HG03159 (cell line): ENCODE measurements around the gene SDHD.
"Not testable (repeated sequence)": the region's sequence is repeated elsewhere in the genome, so short reads cannot be mapped to it uniquely, and the experiment has no call there.

Experiments
- ATAC-seq: cut with Tn5 transposase; IDR thresholded peaks from one replicate; pipeline ENCODE4 v1.9.1; 2021; ENCODE audit warnings: mild to moderate bottlenecking, moderate library complexity; ENCODE audit not compliant: unreplicated experiment

SDHD gene

DNA sequence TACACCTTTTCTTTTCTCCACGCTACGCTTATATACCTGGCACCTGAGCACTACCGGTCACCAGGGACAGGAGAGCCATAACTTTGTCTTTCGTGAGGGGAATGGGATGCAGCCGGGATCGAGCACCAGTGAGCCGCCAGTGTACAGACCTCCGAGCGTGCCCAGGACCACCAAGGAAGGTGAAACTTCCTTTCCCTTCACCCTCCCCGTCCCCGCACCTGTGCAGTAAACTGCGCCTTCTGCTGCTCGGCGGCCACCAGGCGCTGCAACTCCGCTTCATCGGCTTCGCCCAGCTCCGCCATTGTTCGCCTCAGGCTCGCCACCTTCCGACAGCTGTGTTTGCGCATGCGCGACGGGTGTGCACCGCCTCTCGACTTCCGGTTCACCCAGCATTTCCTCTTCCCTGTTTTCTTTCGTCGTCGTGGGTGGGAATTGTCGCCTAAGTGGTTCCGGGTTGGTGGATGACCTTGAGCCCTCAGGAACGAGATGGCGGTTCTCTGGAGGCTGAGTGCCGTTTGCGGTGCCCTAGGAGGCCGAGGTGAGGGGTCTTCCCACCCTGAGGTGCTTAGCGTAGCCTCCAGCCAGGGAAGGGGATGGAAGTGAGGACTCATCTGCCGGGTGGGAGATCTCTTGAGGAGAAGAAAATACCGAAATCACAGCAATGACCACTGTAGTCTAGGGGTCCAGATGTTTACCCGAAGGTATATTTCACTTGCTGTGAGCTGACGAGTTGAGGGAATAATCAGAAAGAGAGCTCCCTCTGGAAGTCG, at the start of gene SDHD, which contains the start of gene TIMM8B:
Gene SDHD, plus strand, starts transcription at position 452 of the 770 bp plus-strand sequence. Its CDS starts 35 bp downstream, at position 487.
Gene TIMM8B, minus strand, starts transcription at position 335 of the 770 bp plus-strand sequence. Its CDS starts 33 bp downstream, at position 302.
- ATAC-seq: peak; percentile 91

DNA sequence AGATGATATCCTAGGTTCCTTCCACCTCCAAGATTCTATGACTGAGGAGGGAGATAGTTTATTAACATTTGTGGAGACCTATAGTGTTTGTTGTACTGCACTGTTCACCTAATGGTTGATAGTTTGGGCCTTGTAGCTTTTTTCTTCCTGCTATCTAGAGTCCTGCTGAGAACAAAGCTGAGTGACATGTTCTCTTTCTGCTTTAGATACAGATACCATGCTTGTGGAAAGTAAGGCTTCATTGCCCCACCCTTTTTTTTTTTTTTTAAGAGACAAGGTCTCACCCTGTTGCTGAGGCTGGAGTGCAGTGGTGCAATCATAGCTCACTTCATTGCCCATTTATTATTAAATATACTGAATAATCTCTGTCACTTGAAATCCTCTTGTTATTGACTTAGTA, 49.1 kb upstream of the SDHD start:
- ATAC-seq: no peak

DNA sequence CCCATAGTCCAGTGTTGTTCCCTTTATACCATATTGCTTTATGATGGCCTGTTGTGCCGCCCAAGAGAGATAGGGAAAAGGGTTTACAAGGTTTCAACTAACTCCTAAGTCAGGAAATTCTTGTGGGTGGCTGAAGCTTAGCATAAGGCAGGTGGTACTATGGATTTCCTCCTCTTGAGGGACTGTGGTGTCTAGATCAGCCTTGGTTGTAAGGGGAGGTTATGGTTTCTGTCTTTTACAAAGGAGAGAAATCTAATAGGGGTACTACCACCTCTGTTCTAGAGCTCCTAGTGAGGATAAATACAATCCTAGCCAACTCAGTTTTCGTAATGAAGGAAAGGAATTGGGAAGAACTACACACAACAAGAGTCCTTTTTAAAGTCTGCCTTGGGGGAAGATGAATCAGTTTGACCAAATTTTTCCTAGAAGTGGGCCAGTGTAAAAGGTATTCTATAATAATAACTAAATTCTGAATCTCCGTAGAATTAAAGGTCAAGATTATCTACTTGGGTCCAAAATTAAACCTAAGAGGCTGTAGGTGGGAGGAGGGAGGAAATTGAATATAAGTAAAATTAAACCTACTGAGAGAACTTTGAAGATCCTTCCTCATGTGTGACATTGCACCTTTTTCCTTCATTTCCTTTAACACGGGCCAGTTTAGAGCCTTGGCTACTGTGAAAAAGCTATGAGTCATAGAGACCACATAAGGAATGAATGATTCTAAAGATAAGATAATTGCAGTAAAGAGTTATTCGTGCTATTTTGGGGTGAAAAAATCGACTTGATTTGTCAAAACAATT, 44.3 kb upstream of the SDHD start:
- ATAC-seq: no peak

DNA sequence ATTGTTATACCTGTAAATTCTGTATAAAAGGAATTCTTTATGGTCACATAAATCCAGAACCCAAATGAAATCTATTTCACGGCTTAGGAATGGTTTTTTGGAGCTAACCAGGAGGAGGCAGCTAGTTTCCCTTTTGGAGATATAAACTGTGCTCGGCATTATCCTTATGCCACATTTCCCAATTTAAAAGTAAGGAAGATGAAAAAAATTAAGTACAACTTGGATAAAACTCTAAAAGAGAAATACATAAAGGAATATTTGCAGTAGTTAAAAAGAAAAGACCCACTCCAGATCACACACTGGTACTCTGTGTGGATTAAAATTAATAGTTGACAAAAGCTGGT, 43.7 kb upstream of the SDHD start:
- no peak for ATAC-seq

DNA sequence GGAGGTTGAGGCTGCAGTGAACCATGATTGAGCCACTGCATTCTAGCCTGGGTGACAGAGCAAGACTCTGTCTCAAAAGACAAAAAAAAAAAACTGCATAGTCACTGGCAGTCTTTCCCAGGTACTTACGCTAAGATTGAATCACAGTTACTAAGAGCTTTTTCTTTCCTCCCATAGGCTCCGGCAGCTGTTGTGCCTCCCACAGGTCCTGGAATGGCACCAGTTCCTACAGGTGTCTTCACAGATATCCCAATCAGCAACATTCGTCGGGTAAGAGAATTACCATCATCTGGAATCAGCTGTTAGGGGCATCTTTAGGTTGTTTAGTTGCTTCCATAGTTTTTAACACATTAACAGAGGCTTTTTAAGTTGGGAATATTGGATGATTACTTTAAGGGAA, 41.7 kb upstream of the SDHD start:
- ATAC-seq: no peak

DNA sequence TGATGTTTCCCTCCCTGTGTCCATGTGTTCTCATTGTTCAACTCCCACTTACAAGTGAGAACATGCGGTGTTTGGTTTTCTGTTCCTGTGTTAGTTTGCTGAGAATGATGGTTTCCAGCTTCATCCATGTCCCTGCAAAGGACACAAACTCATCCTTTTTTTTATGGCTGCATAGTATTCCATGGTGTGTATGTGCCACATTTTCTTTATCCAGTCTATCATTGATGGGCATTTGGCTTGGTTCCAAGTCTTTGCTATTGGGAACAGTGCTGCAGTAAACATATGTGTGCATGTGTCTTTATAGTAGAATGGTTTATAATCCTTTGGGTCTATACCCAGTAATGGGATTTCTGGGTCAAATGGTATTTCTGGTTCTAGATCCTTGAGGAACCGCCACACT, 40.0 kb upstream of the SDHD start:
- ATAC-seq: not testable (repeated sequence)

DNA sequence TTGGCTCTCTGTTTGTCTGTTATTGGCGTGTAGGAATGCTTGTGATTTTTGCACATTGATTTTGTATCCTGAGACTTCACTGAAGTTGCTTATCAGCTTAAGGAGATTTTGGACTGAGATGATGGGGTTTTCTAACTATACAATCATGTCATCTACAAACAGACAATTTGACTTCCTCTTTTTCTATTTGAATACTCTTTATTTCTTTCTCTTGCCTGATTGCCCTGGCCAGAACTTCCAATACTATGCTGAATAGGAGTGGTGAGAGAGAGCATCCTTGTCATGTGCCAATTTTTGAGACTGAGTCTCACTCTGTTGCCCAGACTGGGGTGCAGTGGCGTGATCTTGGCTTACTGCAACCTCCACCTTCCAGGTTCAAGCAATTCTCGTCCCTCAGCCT, 38.4 kb upstream of the SDHD start:
- ATAC-seq: not testable (repeated sequence)

DNA sequence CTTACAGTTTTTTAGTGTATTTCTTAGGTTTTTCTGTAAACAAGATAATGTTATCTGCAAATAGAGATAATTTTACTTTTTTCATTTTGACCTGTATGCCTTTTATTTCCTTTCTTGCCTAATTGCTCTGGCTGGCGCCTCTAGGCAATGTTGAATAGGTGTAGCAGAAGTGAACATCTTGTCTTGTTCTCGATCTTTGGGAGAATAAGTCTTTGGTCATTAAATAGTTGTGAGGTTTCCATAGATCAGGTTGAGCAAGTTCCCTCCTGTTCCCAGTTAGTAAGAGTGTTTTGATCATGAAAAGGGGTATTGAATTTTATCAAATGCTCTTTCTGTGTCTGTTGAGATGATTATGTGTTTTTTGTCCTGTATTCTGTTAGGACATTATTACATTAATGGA, 36.9 kb upstream of the SDHD start:
- ATAC-seq: no peak

DNA sequence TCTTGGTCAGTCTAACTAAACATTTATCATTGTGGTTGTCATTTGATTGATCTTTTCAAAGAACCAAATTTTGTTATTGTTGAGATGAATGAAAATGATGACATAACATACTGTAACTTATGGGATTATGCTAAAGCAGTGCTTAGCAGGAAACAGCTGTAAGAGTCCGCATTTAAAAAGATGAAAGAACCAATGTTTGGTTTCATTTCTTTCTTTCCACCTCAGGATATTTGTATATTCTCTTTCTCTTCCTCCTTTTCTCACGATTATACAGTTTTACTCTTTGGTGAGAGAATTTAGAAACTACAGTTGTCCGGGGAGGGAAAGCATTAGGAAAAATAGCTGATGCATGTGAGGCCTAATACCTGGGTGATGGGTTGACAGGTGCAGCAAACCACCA, 36.0 kb upstream of the SDHD start:
- peak; percentile 85 for ATAC-seq

DNA sequence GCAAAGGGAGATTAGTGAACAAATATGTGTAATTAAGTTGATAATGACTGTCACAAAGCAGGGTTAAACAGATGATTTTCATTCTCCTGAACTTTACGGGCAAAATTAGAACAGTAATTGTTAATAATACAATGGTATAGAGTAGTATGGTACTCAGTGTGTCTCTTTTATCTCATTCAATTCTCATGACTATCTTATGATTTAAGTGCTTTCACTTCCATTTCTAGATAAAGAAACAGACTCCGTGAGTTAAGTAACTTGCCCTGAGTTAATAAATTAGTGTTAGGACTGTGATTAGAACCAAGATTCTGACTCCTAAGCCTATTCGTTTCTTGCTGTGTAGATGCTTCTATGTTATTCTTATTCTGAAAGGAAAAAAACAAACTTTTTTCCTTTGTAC, 34.9 kb upstream of the SDHD start:
- ATAC-seq: no peak

DNA sequence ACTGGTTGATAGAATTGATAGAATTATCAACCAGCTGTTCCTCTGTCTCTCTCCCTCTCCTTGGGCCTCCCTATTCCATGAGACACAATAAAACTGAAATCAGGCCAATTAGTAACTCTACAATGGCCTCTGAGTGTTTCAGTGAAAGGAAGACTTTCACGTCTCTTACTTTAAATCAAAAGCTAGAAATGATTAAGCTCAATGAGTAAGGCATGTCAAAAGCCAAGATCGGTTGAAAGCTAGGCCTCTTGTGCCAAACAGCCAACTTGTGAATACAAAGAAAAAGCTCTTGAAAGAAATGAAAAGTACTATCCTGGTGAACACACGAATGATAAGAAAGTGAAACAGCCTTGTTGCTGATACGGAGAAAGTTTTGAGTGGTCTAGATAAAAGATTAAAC, 29.5 kb upstream of the SDHD start:
- ATAC-seq: no peak

DNA sequence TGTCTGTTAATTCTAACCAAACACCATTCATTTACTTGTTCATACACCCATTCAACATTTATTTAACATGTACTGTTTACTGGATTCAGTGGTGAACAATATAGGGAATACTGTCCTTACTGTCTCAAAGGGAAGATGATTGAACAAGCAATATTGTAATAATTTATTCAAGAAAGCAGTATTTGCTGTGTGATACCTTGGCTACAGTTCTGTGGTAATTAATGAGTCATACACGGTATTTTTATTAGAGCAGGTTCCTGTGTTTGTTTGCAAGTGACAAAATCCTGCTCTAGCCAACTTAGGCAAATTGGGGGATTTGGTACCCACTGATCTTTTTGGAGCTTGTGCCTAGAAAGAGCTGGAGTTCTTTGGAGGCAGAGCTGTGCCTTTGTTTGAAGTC, 28.6 kb upstream of the SDHD start:
- ATAC-seq: no peak

DNA sequence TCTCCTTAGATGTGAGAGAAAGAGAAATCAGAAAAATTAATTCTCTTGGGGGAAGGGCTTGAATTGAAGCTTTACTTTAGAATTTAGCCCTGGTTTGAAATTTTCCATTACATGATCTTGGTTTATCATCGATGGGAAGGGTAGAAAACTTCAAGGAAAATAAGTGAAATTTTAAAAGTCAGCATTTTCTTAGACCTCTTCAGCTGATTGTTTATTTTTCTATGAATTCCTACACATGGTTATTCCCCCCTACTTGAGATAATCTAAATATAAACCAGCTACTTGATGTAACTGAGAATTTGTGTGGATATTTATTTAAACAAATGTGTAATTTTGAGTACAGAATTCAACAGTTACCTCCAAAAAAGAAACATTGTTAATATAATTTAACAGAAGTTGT, 23.8 kb upstream of the SDHD start:
- ATAC-seq: no peak

DNA sequence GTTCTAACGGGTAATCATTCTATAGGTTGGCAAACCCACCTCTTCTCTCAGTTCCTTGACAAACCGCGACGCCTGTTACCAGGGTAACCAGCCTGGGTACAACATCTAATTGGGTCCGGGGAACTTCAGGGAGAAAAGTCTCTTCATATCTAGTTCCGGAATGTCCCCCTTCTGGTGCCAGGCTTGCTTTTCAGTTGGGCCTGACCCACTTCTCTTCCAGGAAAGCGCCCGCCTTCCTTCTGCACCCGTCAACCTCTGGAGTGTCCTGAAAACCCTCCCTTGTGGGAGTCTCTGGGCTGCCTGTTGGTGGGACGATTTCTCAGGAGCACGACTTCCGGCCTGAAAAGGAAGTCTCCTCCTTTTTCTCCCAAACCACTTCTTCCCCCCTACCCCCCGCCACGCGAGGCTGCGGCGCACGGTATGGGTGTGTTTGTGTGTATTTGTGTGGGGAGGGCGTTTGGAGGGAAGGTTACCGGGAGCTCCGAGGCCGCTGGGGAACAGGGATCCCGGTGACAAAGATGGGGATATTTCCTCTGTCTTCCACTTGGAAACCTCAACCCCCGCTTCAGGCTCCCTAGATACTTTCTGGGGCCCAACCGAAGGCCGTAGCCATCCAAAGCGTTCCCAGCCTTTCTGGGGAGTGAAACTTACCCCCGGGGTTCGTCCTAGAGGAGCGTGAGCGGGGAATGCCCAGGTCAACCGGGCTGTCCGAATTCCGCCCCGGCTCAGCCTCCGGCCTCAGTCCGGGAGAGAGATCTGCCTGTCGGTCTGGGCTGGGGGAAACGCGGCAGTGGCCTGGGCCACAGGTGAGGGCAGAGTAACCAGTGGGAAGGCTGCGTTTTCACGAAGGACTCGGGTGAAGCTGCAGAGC, 12.5 kb upstream of the SDHD start, which contains the start of the genes NKAPD1 and PIH1D2:
Gene NKAPD1, plus strand, starts transcription at position 359 of the 871 bp plus-strand sequence. CDS start 1,276 bp downstream, outside the sequence.
Gene PIH1D2, minus strand, starts transcription at position 77 of the 871 bp plus-strand sequence. CDS start 843 bp downstream, outside the sequence.
- ATAC-seq: peak; percentile 91

DNA sequence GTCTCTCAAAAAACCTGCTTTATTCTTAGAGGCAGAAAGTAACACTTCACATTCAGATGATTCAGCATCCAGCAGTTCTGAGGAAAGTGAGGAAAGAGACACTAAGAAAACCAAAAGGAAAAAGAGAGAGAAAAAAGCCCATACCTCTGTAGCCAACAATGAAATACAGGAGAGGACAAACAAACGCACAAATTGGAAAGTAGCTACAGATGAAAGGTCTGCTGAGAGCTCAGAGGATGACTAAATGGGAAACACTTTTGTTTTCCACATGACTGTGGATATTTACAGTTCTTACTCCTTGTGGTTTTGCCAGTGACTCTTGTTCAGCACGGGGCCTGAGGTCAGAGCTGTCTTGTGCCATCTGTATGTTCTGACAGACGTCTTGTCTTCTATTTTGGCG, 3.9 kb upstream of the SDHD start:
- no peak for ATAC-seq

DNA sequence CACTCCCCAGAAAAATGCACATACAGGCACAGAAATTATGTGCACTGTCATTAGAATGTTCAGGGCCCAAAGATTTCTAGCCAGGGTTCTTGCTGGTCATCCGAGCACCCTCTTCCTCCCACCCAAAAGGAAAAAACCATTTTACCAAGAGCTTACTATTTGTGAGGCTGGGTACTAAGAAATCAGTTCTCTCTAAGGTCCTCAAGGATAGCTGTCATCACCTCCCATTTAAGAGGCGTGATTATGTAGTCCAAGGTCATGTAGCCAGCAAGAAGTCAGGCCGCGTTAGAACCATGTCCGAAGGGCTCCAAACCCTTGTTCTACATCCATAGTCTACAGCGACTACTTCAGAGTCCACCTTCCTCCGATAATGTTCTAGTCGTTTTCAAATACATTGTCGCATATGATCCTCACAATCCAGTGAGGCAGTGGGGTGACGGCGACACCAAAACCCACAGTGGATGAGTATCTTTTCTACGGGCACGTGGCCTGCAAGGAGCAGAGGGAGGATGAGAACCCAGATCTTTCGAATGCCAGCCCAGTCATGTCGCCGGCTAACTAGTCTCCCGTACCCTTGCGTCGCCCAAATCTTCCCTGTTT, 751 bp upstream of the SDHD start:
- ATAC-seq: peak; percentile 27

DNA sequence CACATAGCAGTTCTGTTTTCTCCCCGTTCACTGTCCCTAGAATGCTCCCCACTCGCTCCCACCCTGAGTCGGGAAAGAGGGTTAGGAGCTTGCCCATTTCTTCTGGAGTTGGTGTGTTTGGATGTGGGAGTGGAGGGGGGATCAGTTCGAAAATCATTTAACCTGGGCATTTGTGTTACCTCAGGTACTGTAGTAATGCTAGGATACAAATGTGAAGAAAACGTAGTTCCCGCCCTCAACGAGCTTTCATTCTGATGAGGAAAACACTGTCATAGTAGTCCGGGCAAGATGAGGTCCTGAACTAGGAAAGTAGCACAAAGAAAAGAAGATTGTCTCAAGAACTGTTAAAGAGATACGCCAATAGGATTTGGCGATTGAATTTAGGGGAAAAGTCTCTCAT, 539 bp downstream of the SDHD start:
- ATAC-seq: no peak

DNA sequence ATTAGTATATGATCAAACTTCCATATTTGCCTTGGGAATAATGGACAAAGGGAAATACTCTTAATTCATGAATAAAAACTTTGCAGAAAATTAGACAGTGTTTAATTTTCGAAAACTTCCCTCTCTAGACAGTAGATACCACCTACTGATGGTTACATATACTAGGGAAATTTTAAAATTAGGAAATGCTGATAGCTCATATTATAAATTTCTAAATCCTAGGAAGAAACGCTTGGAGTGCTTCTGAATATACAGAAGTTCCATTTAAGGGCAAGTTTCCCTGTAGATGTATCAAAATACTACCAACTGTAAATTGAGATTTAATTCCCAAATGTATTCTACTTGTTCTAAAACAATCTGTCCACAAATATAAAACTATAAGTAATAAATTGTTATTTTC, 8.6 kb downstream of the SDHD start:
- not testable (repeated sequence) for ATAC-seq

DNA sequence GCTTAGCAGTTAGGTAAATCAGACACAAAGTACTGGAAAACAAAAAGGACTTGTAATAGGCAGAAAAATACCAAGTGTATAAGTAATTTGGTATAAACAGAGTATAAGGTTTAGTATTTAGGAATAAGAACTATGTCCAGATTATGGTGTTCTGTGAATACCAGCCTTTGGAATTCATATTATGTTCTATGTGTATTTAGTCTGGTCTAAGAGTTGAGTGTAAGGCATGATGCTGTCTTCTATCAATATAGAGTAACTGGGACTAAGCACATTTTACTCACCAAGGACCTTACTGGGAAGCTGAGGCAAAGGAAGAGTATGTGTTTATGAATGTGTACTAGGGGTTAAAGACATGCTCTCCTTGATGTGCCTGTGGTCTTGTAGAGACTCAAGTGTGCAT, 9.5 kb downstream of the SDHD start:
- ATAC-seq: no peak

DNA sequence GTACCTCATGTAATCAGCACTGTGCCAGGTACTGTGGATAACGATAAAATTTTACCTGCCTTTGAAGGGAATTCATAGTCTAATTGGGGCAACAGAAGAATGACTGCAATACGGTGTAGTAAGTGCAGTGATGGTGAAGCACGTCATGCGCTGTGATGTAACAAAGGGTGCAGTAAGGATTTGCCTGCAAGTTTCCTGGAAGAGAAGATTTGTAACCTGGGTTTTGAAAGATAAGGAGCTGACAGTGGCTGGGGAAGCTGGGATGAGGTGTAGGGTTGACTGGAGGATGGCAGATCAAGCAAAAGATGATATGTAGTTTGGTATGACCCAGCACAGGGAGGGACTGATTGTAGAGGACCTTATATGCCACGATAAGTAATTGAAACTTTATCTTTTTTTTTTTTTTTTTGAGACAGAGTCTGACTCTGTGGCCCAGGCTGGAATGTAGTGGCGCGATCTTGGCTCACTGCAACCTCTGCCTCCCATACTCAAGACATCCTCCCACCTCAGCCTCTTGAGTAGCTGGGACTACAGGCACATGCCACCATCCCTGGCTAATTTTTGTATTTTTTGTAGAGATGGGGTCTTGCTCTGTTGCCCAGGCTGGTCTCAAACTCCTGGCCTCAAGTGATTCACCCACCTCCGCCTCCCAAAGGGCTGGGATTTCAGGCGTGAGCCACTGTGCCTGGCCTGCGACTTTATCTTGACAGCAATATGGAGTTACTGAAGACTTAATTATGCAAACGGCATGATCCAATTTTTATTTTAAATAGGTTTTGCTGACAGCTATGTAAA, 11.3 kb downstream of the SDHD start:
- ATAC-seq: no peak
